NCI-H1436 (cell line): Measurements from ENCODE around the gene TMEM54.

Experiments
- DNase-seq: peaks from one replicate; lab custom pipeline; 2025; lab: John Stamatoyannopoulos, UW

The TMEM54 gene

DNA sequence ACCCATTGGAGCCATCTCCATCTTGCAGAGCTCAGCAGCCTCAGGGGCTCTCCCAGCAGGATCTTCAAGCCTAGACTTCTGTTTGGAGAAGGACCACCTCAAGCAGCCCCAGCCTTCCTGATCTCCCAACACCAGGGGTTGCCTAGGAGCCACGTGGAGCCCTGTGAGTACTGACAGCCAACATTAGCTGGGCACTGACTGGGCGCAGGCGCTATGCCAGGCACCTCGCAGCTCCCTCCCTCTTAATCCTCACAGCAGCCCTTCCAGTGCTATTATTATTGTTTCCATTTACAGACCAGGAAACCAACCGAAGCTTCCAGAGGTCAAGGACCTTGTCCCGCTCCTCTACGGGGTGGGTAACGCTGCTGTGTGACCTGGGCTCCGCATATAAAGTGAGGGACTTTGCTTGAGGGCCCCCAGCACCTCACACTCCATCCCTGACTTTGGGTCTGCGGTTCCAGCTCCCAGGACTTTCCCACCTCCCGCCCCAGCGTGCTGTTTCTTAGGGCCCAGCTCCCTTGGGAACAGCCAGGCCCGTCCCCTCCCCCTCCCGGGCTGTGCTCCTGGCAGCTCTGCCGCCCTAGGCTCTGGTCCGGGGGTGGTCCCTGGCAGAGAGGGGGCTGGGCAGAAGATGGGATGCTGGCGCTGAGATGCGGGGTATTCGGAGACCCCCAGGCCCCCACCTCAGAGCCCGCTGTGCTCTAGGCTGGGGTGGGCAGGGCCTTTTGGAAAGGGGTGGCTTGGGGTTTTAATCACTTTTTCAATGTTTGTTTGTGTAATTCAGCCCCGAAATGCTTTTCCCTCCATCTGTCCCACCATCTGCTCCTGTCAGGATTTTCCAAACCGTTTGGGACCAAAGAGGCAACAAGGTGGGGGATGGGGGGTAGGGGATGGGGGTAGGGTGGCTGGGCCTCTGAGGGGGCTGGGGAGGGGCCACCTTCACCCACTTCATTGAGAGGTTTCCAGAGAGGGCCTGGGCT lies 19.0 kb downstream of the TMEM54 start:
- no peak for DNase-seq

GRCh38 chr1:32881291-32881690 lies 19.9 kb downstream of the TMEM54 start:
- DNase-seq = no peak

DNA sequence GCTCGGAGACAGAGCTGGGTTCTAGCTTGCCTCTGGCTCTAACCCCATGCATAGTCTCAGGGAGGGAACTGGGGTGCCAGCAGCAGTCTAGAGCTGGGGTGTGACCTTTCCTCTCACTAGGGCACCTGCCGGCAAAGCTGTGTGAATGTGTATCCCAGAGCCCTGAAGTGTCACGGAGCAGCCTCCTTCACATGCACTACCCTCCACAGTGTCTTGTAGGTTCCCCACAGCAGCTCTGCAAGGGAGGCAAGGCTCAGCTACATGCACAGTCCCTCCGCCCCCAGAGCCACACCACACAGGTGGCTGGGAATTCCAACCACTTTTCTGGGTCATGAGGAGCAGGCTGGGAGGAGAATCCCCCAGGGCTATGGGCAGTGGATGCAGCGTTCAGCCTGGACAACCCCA lies 22.6 kb downstream of the TMEM54 start:
- DNase-seq = no peak

DNA sequence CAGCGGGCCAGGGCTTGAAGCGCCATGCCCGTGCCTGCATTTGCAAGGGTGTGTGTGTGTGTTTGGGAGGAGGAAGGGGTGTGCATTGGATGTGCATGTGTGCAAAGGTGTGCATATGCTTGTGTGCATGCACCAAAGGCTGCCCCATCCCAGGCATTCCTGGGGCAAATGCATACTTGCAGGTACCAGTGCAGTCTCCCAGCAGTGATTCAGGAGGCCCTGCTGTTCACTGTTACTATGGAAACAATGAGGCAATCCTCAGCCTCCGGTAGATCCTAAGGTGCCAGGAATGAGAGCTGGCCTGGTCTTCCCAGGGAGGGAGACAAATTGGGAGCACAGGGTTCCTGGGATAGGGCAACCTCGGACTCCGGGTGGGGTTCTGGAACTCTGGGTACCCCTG lies 23.0 kb downstream of the TMEM54 start:
- DNase-seq = no peak

GRCh38 chr1:32877211-32878110 lies 23.7 kb downstream of the TMEM54 start:
- no peak for DNase-seq

- DNase-seq = peak; percentile 36
Observed at GRCh38 chr1:32876341-32877210, 24.6 kb downstream of the TMEM54 start.

- DNase-seq = no peak
Observed at GRCh38 chr1:32874860-32875752, 26.1 kb downstream of the TMEM54 start.

- no peak for DNase-seq
Observed at GRCh38 chr1:32873484-32873883, 27.7 kb downstream of the TMEM54 start.

DNA sequence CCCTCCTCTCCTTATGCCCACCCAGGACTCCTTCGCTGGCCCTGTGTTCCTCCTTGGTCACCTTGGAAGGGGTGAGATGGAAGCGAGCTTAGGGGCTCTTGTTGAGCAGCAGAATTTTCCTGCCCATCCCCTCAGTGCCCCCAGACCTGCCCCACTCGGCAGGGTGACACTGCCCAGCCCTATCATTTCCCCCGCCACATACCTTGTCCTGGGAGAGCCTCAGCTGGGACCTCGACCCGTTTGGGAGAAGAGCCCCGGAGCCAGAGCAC lies 29.1 kb downstream of the TMEM54 start:
- DNase-seq = no peak

DNA sequence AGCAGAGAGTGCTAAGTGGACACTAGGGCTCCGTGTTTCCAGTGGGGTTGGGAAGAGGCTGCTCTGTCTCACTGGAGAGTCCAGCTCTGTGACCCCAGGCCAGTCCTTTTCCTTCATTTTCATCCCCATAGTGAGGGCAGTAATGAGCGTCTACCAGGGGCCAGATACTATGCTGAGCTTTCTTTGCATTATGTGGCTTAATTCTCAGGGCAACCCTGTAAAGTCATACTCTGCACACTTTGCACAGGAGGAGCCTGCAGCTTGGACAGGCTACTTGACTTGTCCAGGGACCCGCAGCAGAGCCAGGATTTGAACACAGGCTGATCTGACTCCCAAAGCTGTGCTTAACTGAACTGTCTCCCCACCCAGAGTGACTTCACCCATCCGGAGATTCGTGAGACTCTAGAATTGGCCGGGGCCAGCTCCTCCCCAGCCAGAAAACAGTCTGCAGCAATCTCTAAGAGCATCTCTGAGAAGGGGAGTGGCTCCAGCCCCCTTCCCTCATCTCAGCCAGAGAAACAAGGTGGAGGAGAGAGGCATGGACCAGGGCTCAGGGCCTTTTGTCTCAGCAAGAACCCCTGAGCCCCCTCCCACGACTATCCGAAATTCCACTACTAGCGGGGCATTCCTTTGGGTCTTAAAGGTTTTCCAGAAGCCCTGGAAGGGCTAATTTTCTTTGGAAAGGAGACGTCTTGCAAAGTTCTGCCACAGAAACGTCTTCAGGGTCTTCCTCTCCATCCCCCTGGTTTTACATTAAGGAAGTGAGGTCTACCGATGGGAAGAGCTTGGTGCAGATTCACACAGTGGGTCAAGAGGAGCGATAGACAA lies 29.6 kb downstream of the TMEM54 start:
- no peak for DNase-seq

DNA sequence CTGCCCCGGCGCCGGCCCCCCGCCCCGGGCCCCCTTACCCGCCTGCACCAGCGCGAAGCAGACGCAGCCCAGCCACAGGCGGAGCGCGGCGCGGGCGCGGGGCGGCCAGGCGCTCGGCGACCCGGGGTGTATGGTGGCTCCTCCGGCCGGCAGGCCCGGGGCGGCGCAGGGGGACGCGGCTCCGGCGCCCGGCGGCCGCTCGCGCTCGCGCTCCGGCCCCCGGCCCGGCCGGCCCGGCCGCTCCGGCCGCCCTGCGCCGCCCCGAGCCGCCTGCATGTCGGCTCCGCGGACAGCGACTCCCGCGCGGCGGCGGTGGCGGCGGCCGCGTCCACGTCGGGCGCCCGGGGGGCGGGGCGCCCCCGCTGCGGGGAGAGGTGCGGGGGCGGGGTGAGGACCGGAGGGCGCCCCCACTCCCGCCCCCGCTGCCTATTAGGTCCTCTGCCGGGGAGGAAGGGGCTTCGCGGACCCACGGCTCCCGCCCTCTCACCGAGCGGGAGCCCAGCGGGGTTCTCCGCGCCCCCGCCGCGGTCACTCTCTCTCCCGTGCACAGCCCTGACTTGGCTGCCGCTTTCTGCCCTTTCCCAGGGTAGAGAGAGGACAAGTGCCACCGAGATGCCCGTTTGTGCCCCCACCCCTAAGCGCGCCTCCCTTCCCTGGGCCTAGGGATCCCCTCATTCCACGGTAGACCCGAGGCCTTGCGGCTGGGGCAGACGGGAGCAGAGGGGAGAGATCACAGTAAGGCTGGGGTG lies 30.4 kb downstream of the TMEM54 start, which contains the start of gene FNDC5:
TSS of gene FNDC5 (minus strand) at position 298 of the 749 bp plus-strand sequence.
- no peak for DNase-seq

DNA sequence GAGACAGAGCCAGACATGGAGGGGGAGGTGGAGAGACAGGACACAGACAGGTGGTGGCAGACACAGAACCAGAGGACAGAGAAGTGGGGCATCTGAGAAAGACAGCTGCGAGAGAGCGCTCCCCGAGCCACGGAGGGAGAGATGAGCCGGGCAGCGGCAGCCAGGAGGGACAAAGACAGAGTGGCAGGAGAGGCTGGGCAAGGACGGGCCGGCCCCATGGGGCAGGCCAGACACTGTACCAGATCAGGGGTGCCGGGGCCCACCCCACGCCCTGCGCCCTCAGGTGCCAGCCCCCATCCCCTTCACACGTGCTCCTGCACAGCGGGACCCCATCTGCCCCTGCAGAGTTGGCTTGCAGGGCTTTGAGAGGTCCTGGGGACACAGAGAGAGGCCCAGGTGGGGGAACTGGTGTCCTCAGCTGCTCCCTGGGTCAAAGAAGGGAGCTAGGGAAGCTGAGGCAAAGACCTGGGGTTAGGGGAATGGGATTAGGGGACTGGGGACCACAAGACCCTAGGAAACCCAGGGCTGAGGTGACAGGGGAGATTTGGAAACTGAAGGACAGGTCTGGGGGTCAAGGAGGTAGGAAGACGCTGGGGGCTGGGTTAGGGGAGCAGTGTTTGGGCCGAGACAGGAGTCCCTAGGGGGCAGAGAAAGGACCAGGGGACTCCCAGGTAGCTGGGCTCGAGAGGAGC lies 31.1 kb downstream of the TMEM54 start:
- no peak for DNase-seq

DNA sequence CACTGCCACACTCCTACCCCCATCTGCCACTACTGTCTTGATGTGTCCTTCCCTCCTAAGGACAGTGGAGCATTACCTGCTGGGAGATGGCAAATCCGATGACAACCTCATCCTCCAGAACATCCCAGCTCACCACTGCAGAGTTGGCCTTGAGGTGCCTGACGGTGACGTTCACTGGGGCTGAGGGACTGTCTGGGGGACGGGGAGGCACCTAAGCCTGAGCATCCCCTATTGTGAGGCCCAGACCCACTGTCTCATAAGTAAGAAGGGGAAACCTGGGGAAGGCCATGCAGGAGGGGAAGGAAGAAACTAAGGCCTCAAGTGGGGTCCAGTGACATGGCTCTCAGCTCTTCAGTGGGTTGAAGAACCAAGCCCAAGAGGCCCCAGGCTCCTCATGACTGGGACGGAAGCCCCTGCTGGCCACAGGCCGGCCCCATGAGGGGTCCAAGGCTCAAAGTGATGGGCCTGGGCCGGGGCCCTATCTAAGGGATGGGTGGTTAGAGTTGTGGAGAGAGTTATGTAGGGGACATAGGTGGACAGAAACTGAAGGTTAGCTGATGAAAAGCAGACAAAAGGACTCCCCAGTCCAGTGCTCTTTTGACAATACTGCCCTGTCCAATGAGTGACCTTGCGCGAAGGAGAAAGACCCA lies 32.3 kb downstream of the TMEM54 start:
- no peak for DNase-seq

- DNase-seq = no peak
Observed at GRCh38 chr1:32868085-32868484, 33.1 kb downstream of the TMEM54 start.

- no peak for DNase-seq
Observed at GRCh38 chr1:32867671-32868070, 33.5 kb downstream of the TMEM54 start.

GRCh38 chr1:32867151-32867550 lies 34.0 kb downstream of the TMEM54 start:
- no peak for DNase-seq

- DNase-seq = no peak
Observed at GRCh38 chr1:32865639-32866405, 35.4 kb downstream of the TMEM54 start.
